Measurements from ENCODE around the gene MYO5C.

The MYO5C gene

DNA sequence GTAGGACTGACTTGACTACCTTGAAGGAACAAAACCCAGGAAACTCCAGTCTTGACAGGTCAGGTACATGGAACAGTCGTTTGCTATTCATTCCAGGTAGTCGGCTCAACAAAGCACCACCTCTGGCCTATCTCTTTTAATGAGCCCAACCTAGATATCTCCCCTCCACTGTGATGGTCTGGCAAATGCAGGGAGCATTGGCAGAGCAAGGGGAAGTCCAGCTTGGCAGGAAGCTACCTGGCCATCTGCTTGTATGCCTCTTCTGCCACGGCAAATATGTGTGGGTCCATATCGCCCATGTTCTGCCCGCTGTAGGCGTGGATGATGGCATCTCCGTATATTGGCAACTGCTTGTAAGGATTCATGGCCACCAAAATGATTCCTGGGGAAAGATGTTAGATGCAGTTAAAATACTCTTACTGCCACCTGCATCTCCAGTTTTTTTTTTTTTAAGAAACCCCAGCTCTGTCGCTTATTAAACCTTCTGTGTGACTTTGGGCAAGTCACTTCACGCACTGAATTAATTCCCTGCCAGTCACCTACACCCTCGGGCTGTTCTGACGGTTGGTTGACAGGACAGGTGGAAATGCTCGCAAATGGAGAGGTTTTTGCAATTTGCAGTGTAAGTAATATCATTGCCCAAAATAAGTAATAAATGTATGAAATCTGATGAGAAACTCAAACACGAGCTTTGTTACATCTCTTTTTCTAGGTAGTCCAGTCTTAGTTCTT is 16.8 kb downstream of the MYO5C start:
- DNase-seq (ENCODE audit: low read depth in 2 of 2), result no peak

DNA sequence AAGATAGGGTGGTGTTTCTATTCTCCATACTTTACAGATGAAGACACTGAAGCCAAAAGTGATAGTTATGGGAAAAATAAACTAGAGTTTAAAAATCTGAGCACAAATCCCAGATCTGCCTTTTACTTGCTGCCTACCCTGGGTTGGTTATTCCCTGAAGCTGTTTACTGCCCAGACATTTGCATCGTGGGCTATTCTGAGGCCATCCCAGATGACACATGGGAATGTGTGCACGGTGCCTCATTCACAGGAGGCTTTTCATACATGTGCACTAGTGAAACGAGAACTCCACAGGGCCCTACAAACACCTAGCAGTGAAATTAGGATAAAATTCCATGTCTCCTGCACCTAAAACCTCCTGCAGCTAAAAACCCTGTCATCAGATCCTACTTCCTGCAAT is 17.5 kb downstream of the MYO5C start:
- no peak for DNase-seq (ENCODE audit: low read depth in 2 of 2)

GRCh38 chr15:52277575-52277974 is 18.0 kb downstream of the MYO5C start:
- no peak for DNase-seq (ENCODE audit: low read depth in 2 of 2)

DNA sequence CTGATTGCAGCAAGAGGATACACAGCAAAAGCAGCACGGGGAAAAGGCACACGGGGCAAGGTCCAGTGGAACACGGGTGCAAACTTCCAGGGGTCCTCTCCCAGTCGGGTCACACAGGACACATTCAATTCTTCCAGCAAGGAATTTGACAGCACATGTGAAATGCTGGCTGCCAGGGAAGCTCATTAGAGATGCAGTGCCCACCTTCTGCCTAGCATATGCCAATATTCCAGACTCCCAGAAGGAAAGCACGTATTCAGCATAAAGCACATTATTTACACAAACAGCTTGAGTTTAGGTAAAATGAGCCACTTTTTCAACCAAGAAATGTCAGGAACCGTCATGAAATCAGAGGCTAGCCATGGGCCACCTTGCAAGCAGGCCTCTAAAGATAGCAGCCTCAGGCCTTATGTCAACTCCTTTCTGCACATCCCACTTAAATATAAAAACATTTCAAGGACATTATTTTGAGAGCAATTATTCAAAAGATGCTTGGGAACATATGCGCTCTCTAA is 19.3 kb downstream of the MYO5C start:
- no peak for DNase-seq (ENCODE audit: low read depth in 2 of 2)

- no peak for DNase-seq (ENCODE audit: low read depth in 2 of 2)
These were observed 31.9 kb downstream of the MYO5C start for GRCh38 chr15:52263563-52264282.

DNA sequence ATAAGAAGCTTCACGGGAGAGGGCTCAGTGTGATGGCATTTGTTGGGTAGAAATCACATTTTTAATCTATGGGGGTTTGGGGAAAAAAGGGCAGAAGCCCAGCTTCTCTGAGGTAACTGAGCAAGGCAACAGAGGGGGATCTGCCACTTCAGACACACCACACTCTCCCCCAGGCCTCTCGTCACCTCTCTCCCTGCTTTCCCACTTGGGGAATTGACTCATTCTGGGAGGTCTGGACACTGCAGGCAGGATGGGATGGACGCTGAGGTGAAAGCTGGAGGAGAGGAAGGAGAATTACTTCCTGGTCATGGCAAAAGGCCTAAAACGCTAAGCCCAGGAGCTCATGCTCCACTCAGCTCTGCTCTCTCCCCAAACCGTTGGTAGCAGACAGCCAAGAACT is 33.2 kb downstream of the MYO5C start:
- DNase-seq (ENCODE audit: low read depth in 2 of 2), result no peak

DNA sequence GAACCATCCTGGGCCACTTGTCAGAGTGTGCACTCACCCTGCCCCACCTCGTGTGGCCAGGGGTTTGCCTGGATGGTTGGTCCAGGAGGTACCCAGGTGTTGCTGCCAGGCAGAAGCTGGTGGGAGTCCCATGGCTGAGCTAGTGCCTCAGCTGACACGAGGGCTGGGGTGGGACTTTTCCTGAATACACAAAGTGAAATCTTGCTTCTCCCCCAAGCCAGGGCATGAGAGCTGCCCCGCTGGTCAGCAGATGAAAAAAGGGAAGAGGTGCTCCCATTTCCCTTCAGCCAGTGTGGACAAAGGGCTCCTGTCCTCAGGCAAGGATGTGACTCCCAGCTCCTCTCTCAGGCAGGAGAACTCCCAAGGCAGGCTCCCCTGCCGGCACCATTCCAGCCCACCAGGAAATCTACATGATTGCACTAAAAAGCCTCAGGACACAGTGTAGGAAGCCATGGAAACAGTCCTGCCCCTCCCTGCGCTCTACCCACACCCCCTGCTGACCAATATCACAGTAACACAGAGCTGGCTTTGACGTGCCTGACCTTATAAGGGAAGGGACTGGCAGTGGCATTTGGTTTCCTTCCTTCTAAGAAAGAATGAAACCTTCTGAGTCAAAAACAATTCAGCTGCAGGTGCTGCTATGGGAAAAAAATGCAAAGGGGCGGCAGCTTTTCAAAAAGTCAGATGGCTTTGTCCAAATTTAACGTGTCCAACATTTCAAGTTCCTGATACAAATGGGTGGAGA is 33.9 kb downstream of the MYO5C start:
- no peak for DNase-seq (ENCODE audit: low read depth in 2 of 2)

DNA sequence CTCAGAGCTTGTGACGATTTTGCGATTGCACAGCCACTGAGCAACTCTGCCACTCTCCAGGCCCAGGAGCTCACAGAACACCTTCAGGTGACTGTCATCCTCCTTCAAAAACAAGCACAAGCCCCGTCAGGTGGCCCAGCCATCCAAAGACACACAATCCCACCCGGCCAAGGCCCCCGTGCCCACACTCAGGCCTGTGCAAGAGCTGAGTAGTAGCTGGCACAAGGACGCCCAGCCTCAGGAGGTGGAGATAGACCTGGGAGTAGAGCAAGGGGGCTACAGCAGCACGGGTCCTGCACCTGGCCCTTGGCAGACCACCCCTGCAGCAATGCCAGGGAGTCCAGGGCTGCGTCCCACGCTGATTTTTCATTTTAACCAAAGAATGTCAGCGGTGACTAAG is 34.6 kb downstream of the MYO5C start:
- DNase-seq (ENCODE audit: low read depth in 2 of 2), result no peak

- no peak for DNase-seq (ENCODE audit: low read depth in 2 of 2)
These were observed 36.1 kb downstream of the MYO5C start for GRCh38 chr15:52259503-52259902.

DNA sequence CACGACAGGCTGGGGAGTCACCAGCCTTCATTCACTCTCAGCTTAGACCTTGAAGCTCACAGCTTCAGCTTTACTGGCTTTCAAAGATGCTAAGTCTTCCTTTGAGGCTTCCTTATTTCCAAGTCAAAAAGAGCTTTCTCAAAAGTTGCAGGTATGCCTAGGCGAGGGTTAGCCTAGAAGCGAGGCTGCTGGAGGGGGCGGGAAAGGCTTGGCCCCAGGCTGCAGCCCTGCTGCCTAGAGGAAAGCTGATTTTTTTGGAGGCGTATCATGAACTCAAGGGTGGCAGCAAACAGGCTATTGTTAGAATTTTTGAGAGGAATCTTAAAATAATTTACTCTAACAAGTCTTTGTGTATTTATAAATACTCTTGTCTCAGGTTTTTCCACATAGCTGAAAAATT is 37.1 kb downstream of the MYO5C start:
- DNase-seq (ENCODE audit: low read depth in 2 of 2), result no peak

- no peak for DNase-seq (ENCODE audit: low read depth in 2 of 2)
These were observed 37.9 kb downstream of the MYO5C start for GRCh38 chr15:52257734-52258062.

GRCh38 chr15:52256930-52257733 is 38.5 kb downstream of the MYO5C start:
- DNase-seq (ENCODE audit: low read depth in 2 of 2), result no peak

- peak in 1 of 2 experiments; percentile 47 for DNase-seq (ENCODE audit: low read depth in 2 of 2)
These were observed 39.2 kb downstream of the MYO5C start for GRCh38 chr15:52256366-52256765.

DNA sequence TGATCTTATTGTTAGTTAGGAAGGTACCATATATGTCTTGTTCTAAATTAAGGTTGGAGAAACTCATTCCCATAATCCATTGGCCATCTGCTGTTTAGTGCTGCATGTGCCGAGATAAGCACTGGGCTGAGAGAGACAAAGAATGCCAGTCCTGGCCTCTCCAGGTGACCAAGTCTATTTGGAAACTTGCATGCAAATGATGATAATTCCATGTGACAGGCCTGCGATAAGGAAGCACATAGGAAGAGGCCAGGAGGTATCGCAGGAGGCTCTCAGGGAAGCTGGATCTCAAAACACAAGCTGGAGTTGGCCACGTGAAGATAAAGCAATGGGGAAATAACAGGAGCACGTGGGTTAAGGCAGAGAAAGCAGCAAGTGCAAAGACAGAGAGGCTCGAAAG is 39.7 kb downstream of the MYO5C start:
- no peak for DNase-seq (ENCODE audit: low read depth in 2 of 2)

GRCh38 chr15:52255008-52255407 is 40.6 kb downstream of the MYO5C start:
- no peak for DNase-seq (ENCODE audit: low read depth in 2 of 2)

GRCh38 chr15:52254391-52254790 is 41.2 kb downstream of the MYO5C start:
- DNase-seq (ENCODE audit: low read depth in 2 of 2), result no peak

- DNase-seq (ENCODE audit: low read depth in 2 of 2), result peak; percentile 69 to 73
These were observed 42.8 kb downstream of the MYO5C start for GRCh38 chr15:52252781-52253180.

DNA sequence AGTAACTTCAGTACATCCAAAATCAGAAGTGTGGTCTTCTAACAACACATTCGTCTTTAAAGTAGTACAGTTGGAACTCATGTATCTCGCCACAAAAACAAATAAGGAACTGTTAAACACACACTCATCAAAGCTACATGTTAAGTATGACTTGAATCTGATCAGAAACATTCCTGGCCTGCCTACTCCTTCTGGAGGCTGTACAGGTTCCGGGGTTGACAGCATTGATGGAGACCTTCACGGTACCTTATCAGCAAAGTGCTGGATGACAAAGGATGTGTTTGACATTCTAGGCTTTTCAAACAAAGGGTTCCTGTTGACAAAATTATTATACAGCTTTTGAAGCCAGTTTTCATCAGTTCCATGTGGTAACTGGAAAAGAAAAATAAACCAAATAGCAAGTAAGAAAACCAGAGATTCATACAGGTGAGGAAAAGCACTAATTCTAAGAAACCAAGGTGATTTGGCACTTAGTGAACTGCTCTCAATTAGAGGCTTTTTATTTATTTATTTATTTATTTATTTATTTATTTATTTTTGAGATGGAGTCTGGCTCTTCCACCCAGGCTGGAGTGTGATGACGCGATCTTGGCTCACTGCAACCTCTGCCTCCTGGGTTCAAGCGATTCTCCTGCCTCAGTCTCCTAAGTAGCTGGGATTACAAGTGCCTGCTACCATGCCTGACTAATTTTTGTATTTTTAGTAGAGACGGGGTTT is 44.3 kb downstream of the MYO5C start:
- no peak for DNase-seq (ENCODE audit: low read depth in 2 of 2)

GRCh38 chr15:52247461-52247860 is 48.1 kb downstream of the MYO5C start:
- no peak for DNase-seq (ENCODE audit: low read depth in 2 of 2)

GRCh38 chr15:52246686-52247431 is 48.7 kb downstream of the MYO5C start:
- DNase-seq (ENCODE audit: low read depth in 2 of 2), result peak in 1 of 2 experiments; percentile 33

All from fibroblast of skin of left biceps (primary cell).